Fibroblast of the aortic adventitia (primary cell): Measurements from ENCODE around the gene RNASE12. TPM values are rescaled to one million over a fixed set of nuclear protein-coding genes. Genes with fewer than 3 reads are reported as not detected.
"Not testable (repeated sequence)": the region's sequence is repeated elsewhere in the genome, so short reads cannot be mapped to it uniquely, and the experiment has no call there.

Experiments
- DNase-seq: peaks from one replicate; pipeline ENCODE4 v3.0.0-alpha.2; 2010; ENCODE audit warnings: low read depth
- H3K4me3 ChIP-seq: 2 replicates; pipeline ENCODE4 v1.5.1; 2011; ENCODE audit warnings: low read depth, mild to moderate bottlenecking, control low read depth, low read length, moderate library complexity
- CTCF ChIP-seq: IDR thresholded peaks from 2 replicates; pipeline ENCODE4 v1.5.1; 2011; ENCODE audit warnings: mild to moderate bottlenecking, low read length, control low read depth, inconsistent platforms; ENCODE audit not compliant: insufficient read depth
- total RNA-seq: library from RNA; depleted of rRNA; stranded (reverse); fragments of >200 nt; gene quantifications from 2 replicates; pipeline ENCODE4 v1.2.3, GENCODE V29; 2012; ENCODE audit warnings: low replicate concordance

The RNASE12 gene
- total RNA-seq, 1 donor = not detected

- no peak for TF ChIP-seq CTCF
- H3K4me3 ChIP-seq = no peak overlapping the region
- no peak for DNase-seq
These were observed 5.9 kb upstream of the RNASE12 start for GRCh38 chr14:20597108-20597507.

GRCh38 chr14:20595726-20596125, 4.5 kb upstream of the RNASE12 start:
- not testable (repeated sequence) for H3K4me3 ChIP-seq, DNase-seq

- no peak for TF ChIP-seq CTCF
- no peak for DNase-seq
- no peak overlapping the region for H3K4me3 ChIP-seq
These were observed 1.4 kb upstream of the RNASE12 start for GRCh38 chr14:20592574-20592973.

- TF ChIP-seq CTCF = no peak
- no peak within 1 kb of the TSS for H3K4me3 ChIP-seq
- no peak for DNase-seq
These were observed 3.6 kb downstream of the RNASE12 start, which contains the start of gene RNASE11 for GRCh38 chr14:20587489-20588154. RNASE11 (minus strand) TSS chr14:20588001.

- H3K4me3 ChIP-seq = no peak overlapping the region
- DNase-seq = no peak
- TF ChIP-seq CTCF = no peak
These were observed 7.3 kb downstream of the RNASE12 start for GRCh38 chr14:20583908-20584307.

- no peak for DNase-seq
- TF ChIP-seq CTCF = no peak
- H3K4me3 ChIP-seq = no peak overlapping the region
These were observed 8.0 kb downstream of the RNASE12 start for GRCh38 chr14:20583142-20583541.

- no peak for TF ChIP-seq CTCF
- H3K4me3 ChIP-seq = no peak overlapping the region
- no peak for DNase-seq
These were observed 10.9 kb downstream of the RNASE12 start for GRCh38 chr14:20580242-20580641.
